Mesendoderm (in vitro differentiated cells): ENCODE results near the gene TREML2.

Experiments used
- DNase-seq: peaks from one replicate; pipeline ENCODE4 v3.0.0; 2013
- H2AK5ac ChIP-seq: 2 replicates; pipeline ENCODE4 v1.6.1; 2013; ENCODE audit warnings: low read length, inconsistent platforms
- H2BK120ac ChIP-seq: 2 replicates; pipeline ENCODE4 v1.6.1; 2013; ENCODE audit warnings: low read depth, mild to moderate bottlenecking, low read length, moderate library complexity, mixed read lengths
- H2BK15ac ChIP-seq: replicated peaks from 2 replicates; pipeline ENCODE4 v1.6.1; 2013; ENCODE audit warnings: low read depth, mild to moderate bottlenecking, moderate library complexity
- H2BK5ac ChIP-seq: 2 replicates; pipeline ENCODE4 v1.6.1; 2013; ENCODE audit warnings: low read length, inconsistent platforms
- H3K18ac ChIP-seq: 2 replicates; pipeline ENCODE4 v1.6.1; 2013; ENCODE audit warnings: mild to moderate bottlenecking, low read length, mixed read lengths
- H3K23ac ChIP-seq: one replicate; pipeline ENCODE4 v1.6.1; 2013; ENCODE audit warnings: low read length
- H3K27ac ChIP-seq: 2 replicates; pipeline ENCODE4 v1.5.1; 2013; ENCODE audit warnings: low read depth, mild to moderate bottlenecking, inconsistent platforms, low read length, moderate library complexity
- H3K27me3 ChIP-seq: 2 replicates; pipeline ENCODE4 v1.6.1; 2013; ENCODE audit warnings: low read length, control low read depth, mild to moderate bottlenecking, inconsistent platforms; ENCODE audit not compliant: insufficient read depth, poor library complexity
- H3K36me3 ChIP-seq: 2 replicates; pipeline ENCODE4 v1.6.1; 2013; ENCODE audit warnings: low read length, inconsistent platforms; ENCODE audit not compliant: control insufficient read depth, insufficient read depth
- H3K4ac ChIP-seq: one replicate; pipeline ENCODE4 v1.6.1; 2013; ENCODE audit warnings: low read depth, mild to moderate bottlenecking, low read length, moderate library complexity
- H3K4me1 ChIP-seq: 2 replicates; pipeline ENCODE4 v1.6.1; 2013; ENCODE audit warnings: low read depth, low read length, inconsistent platforms; ENCODE audit not compliant: control insufficient read depth
- H3K4me2 ChIP-seq: 2 replicates; pipeline ENCODE4 v1.6.1; 2013; ENCODE audit warnings: low read length
- H3K4me3 ChIP-seq: 2 replicates; pipeline ENCODE4 v1.5.1; 2013; ENCODE audit warnings: mild to moderate bottlenecking, low read length
- H3K56ac ChIP-seq: one replicate; pipeline ENCODE4 v1.6.1; 2013; ENCODE audit warnings: low read length
- H3K79me1 ChIP-seq: 2 replicates; pipeline ENCODE4 v1.6.1; 2013; ENCODE audit warnings: low read length, inconsistent platforms
- H3K79me2 ChIP-seq: 2 replicates; pipeline ENCODE4 v1.6.1; 2013; ENCODE audit warnings: mild to moderate bottlenecking, low read length; ENCODE audit not compliant: control insufficient read depth, insufficient read depth
- H3K9ac ChIP-seq: 2 replicates; pipeline ENCODE4 v1.6.1; 2013; ENCODE audit warnings: low read length, inconsistent platforms
- H4K5ac ChIP-seq: one replicate; pipeline ENCODE4 v1.6.1; 2013; ENCODE audit warnings: low read length
- H4K8ac ChIP-seq: one replicate; pipeline ENCODE4 v1.6.1; 2013; ENCODE audit warnings: low read depth, mild to moderate bottlenecking, control low read depth, low read length, moderate library complexity
- WGBS: extraction: QIAGEN DNeasy Blood & Tissue Kit; methylation state at CpG from one replicate; pipeline ENCODE4 v1.1.7; 2013; ENCODE audit warnings: low lambda C conversion rate, missing lambda C conversion rate; ENCODE audit not compliant: insufficient coverage; ENCODE audit errors: extremely low coverage; 5-methylcytosine and 5-hydroxymethylcytosine counted together

The TREML2 gene

GRCh38 chr6:41215777-41216176, 14.8 kb upstream of the TREML2 start:
- H3K4me2 ChIP-seq = no peak overlapping the region
- no peak overlapping the region for H2BK120ac ChIP-seq
- no peak overlapping the region for H3K9ac ChIP-seq
- no peak overlapping the region for H2AK5ac ChIP-seq
- no peak overlapping the region for H3K27ac ChIP-seq
- H3K4me1 ChIP-seq = no peaks in the 10 kb centered on the region
- H3K56ac ChIP-seq = no peak overlapping the region
- no peak overlapping the region for H3K23ac ChIP-seq
- H2BK5ac ChIP-seq = no peak overlapping the region
- H4K8ac ChIP-seq = no peak overlapping the region
- no peak overlapping the region for H3K4me3 ChIP-seq
- no peaks in the 10 kb centered on the region for H3K27me3 ChIP-seq
- no peak overlapping the region for H2BK15ac ChIP-seq
- no peaks in the 10 kb centered on the region for H3K79me1 ChIP-seq
- H3K79me2 ChIP-seq = no peaks in the 10 kb centered on the region
- WGBS = no CpG with 5 or more reads among the region's 5 CpGs
- no peak overlapping the region for H3K18ac ChIP-seq
- no peaks in the 10 kb centered on the region for H3K36me3 ChIP-seq
- no peak overlapping the region for H3K4ac ChIP-seq
- no peak for DNase-seq
- no peak overlapping the region for H4K5ac ChIP-seq

DNA sequence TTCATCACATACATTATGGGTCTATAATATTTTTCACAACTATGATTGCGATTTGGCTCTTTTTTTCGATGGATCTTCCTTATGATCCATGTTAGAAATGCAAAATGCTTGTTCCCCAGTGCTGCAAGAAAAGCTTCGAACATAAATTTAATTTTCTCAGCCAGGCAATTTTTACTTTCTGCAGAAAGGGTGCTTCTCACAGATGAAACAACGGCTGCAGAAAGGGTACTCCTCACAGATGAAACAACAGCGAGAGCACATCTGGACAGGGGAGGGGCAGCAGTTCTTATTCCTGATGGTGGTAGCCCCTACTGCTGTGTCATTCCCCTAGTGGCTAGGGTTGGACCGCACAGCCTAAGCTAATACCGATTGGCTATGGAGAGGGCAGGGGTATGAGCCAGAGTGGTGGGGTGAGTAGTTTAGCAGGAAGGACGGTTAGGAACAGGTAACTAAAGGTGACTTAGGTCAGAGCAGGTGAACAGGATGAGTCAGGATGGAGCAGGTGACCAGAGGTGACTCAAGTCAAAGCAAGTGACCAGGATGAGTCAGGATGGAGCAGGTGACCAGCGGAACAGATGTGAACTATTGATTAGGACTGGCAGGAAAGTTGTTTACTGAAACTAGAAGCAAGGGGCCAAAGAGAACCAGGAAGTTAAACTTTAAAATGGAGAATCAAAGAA, 13.8 kb upstream of the TREML2 start:
- Histone ChIP-seq H2BK15ac (no peak overlapping the region), H3K56ac (no peak overlapping the region), H3K4ac (no peak overlapping the region), H4K5ac (no peak overlapping the region), H2AK5ac (no peak overlapping the region), H3K4me3 (no peak overlapping the region), H2BK5ac (no peak overlapping the region), H3K79me1 (no peaks in the 10 kb centered on the region), H3K4me1 (no peaks in the 10 kb centered on the region), H3K23ac (no peak overlapping the region), H3K4me2 (no peak overlapping the region), H3K27ac (no peak overlapping the region), H4K8ac (no peak overlapping the region), H2BK120ac (no peak overlapping the region), H3K36me3 (no peaks in the 10 kb centered on the region), H3K18ac (no peak overlapping the region), H3K27me3 (no peaks in the 10 kb centered on the region), H3K79me2 (no peaks in the 10 kb centered on the region), H3K9ac (no peak overlapping the region)
- no CpG with 5 or more reads among the region's 9 CpGs for WGBS
- no peak for DNase-seq

DNA sequence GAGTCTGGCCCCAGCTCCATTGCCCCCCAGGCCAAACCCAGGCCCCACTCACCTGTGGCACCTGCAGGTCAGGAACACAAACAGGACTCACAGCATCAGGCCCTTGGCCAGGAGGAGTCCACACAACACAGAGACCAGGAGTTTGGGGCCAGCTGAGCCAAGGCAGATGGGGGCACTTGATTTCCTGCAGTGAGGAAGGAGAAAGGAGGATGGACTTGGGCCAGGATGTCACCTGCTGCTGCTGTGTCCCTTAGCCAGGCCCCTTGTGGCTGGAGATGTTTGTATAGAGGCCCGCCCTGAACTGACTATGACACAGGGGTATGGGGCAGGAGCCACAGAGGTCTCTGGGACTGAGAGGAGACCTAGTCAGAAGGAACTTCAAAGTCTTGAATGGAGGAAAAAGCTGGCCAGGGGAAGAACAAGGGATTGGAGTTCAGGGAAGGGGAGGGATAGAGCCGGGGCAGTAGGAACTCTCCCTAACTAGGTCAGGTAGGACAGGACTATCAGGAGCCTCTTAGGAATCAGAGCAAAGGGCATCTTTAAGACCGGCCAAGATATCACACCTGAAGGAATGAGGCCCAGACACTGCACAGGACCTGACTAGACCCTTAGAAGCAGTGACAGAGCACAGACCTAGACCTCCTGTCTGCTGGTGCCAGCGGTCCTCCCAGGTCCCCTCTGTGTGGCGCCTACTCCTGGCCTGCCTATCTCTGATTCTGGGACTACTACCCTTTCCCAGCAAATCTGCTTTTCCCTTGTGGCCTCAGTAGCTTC, 8.8 kb upstream of the TREML2 start:
- H3K9ac ChIP-seq = no peak overlapping the region
- H3K36me3 ChIP-seq = no peaks in the 10 kb centered on the region
- H2BK120ac ChIP-seq = no peak overlapping the region
- no peak for DNase-seq
- no peaks in the 10 kb centered on the region for H3K27me3 ChIP-seq
- H2AK5ac ChIP-seq = no peak overlapping the region
- H3K79me1 ChIP-seq = no peaks in the 10 kb centered on the region
- H4K8ac ChIP-seq = no peak overlapping the region
- H3K4ac ChIP-seq = no peak overlapping the region
- no peaks in the 10 kb centered on the region for H3K4me1 ChIP-seq
- no peak overlapping the region for H3K4me2 ChIP-seq
- no peaks in the 10 kb centered on the region for H3K79me2 ChIP-seq
- no peak overlapping the region for H3K4me3 ChIP-seq
- H3K56ac ChIP-seq = no peak overlapping the region
- H2BK15ac ChIP-seq = no peak overlapping the region
- no CpG with 5 or more reads among the region's 5 CpGs for WGBS
- no peak overlapping the region for H3K18ac ChIP-seq
- H4K5ac ChIP-seq = no peak overlapping the region
- no peak overlapping the region for H2BK5ac ChIP-seq
- no peak overlapping the region for H3K27ac ChIP-seq
- H3K23ac ChIP-seq = no peak overlapping the region

DNA sequence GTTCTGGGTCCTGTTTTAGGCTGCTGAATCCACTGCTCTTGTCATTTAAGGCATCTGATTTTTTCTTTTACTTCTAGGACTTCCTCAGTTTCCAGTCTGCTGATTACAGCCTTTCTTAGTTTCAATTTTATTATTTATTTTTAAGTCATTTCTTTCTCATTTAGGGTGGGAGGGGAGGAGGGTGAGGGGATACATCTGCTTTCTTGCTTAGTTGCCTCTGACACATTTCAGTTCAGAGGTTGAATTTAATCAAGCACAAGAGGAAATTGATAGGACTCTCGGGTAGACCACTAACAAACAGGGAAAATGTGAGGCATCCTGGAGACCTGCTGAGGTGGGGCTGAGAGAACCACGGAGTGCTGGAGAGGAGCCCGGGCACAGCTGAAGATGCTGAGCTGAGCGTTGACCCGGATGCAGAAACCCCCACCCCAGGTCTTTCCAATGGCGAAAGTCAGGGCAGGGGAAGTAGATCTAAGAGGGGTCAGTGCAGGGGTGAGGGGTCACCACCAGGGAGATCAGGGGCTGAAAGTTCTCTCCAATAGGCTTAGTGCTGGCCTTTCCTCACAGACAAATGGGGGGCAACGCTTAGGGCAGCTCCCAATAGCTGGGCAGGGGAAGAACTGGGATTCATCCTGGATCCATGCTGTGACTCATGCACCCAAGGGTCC, 7.6 kb upstream of the TREML2 start:
- no peaks in the 10 kb centered on the region for H3K79me1 ChIP-seq
- no peak overlapping the region for H4K8ac ChIP-seq
- no peak overlapping the region for H3K4me3 ChIP-seq
- no CpG with 5 or more reads among the region's 7 CpGs for WGBS
- no peak overlapping the region for H3K23ac ChIP-seq
- H2AK5ac ChIP-seq = no peak overlapping the region
- H2BK120ac ChIP-seq = no peak overlapping the region
- no peaks in the 10 kb centered on the region for H3K79me2 ChIP-seq
- DNase-seq = no peak
- H2BK15ac ChIP-seq = no peak overlapping the region
- no peaks in the 10 kb centered on the region for H3K4me1 ChIP-seq
- H4K5ac ChIP-seq = no peak overlapping the region
- H3K27me3 ChIP-seq = no peaks in the 10 kb centered on the region
- H3K18ac ChIP-seq = no peak overlapping the region
- no peak overlapping the region for H3K27ac ChIP-seq
- no peaks in the 10 kb centered on the region for H3K36me3 ChIP-seq
- no peak overlapping the region for H3K4ac ChIP-seq
- H3K4me2 ChIP-seq = no peak overlapping the region
- no peak overlapping the region for H3K9ac ChIP-seq
- H2BK5ac ChIP-seq = no peak overlapping the region
- no peak overlapping the region for H3K56ac ChIP-seq

DNA sequence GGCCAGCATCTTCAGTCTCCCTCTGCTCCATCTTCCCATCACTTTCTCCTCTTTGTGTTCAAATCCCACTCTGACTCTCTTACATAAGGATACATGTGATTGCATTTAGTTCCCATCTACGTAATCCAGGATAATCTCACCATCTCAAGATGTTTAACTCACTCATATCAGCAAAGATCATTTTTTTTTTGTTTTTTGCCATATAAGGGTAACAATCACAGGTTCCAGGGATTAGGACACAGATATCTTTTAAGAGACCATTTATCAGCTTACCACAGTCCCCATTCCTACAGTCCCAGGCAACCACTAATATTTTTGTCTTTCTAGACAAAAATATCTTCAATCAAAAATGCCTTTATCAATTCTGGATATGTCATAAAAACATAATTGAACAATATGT, 3.2 kb upstream of the TREML2 start:
- no peak overlapping the region for H2BK5ac ChIP-seq
- no peak for DNase-seq
- H2AK5ac ChIP-seq = no peak overlapping the region
- H3K79me1 ChIP-seq = no peaks in the 10 kb centered on the region
- peaks cover 7% of the 10 kb centered on the region for H3K4me1 ChIP-seq
- H3K23ac ChIP-seq = no peak overlapping the region
- no peaks in the 10 kb centered on the region for H3K79me2 ChIP-seq
- no peak overlapping the region for H3K4me3 ChIP-seq
- no peaks in the 10 kb centered on the region for H3K36me3 ChIP-seq
- no peak overlapping the region for H2BK15ac ChIP-seq
- no peak overlapping the region for H3K18ac ChIP-seq
- no peak overlapping the region for H2BK120ac ChIP-seq
- H4K5ac ChIP-seq = no peak overlapping the region
- H3K9ac ChIP-seq = no peak overlapping the region
- no peak overlapping the region for H3K4me2 ChIP-seq
- no peak overlapping the region for H3K4ac ChIP-seq
- WGBS = no CpG with 5 or more reads among the region's 1 CpG
- H3K56ac ChIP-seq = no peak overlapping the region
- no peak overlapping the region for H3K27ac ChIP-seq
- H4K8ac ChIP-seq = no peak overlapping the region
- H3K27me3 ChIP-seq = no peaks in the 10 kb centered on the region
